Right atrium auricular region (tissue), 2 donors: Measurements from ENCODE around the gene TLDC2. TPM values are rescaled to one million over a fixed set of nuclear protein-coding genes. Genes with fewer than 3 reads are reported as not detected.

ENCODE experiments used
- DNase-seq: peaks from one replicate; pipeline ENCODE4 v3.0.0-alpha.2; 2019; ENCODE audit warnings: low spot score
- H3K27ac ChIP-seq, 2 donors: fragments of 200-600 bp; sonication (generic); 1 replicate in 1 of 2; 2 replicates in 1 of 2; pipeline ENCODE4 v1.5.1; 2016 to 2019
- H3K27me3 ChIP-seq, 2 donors: fragments of 200-600 bp; sonication (generic); one replicate each; pipeline versions ENCODE4 v1.5.1 to v1.6.0; 2017 to 2019
- H3K36me3 ChIP-seq: fragments of 200-600 bp; sonication (generic); one replicate; pipeline ENCODE4 v1.5.1; 2016
- H3K4me1 ChIP-seq, 2 donors: fragments of 200-600 bp; sonication (generic); one replicate each; pipeline versions ENCODE4 v1.5.1 to v1.6.0; 2017 to 2019
- H3K4me3 ChIP-seq, 2 donors: fragments of 200-600 bp; sonication (generic); 1 replicate in 1 of 2; 2 replicates in 1 of 2; pipeline ENCODE4 v1.5.1; 2017 to 2019; ENCODE audit warnings: mild to moderate bottlenecking in 1 of 2, moderate library complexity in 1 of 2
- H3K9me3 ChIP-seq, 2 donors: fragments of 200-600 bp; sonication (generic); one replicate each; pipeline ENCODE4 v1.5.1; 2019
- total RNA-seq, 2 donors: library from RNA; depleted of rRNA; stranded (reverse); fragments of >200 nt; gene quantifications; one replicate each; pipeline ENCODE4 v1.1.0, GENCODE V29; 2016
- TF ChIP-seq, protein P1 (sequence below), 2 donors: fragments of 200-600 bp; sonication (generic); IDR thresholded peaks; one replicate each; pipeline ENCODE4 v1.5.1; 2019; ENCODE audit warnings: antibody characterized with exemption in 2 of 2

The TLDC2 gene
- total RNA-seq, 2 donors from 2014 or later: 0.30 TPM; not detected in 1

DNA sequence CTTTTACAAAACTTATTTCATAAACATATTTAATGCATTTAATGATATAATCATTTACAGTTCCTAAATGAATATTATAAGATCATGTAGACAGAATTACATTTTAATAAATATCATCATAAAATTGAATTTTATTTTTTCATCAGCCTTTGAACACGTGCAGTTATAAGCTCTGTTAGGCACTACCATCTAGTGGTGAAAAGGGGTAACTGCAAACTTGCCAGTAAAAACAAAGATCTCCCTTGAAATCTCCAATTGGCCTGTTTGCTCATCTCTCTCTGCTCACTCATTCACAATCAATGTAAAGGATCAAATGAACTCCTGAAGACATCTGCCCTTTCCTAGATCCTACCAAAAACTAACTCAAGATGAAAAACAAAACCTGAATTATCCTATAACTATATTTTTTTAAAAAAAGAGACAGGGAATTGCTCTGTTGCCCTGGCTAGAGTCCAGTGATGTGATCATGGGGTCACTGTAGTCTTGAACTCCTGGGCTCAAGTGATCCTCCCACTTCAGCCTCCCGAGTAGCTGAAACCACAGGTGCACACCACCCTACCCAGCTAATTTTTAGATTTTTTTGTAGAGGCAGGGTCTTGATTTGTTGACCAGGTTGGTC lies 43.9 kb downstream of the TLDC2 start:
- Histone ChIP-seq H3K4me3 (no peak overlapping the region), H3K36me3 (peaks cover 90% of the 10 kb centered on the region), H3K4me1 (no peaks in the 10 kb centered on the region), H3K27ac (no peak overlapping the region), H3K9me3 (no peaks in the 10 kb centered on the region), H3K27me3 (no peaks in the 10 kb centered on the region)
- TF ChIP-seq, protein P1, sequence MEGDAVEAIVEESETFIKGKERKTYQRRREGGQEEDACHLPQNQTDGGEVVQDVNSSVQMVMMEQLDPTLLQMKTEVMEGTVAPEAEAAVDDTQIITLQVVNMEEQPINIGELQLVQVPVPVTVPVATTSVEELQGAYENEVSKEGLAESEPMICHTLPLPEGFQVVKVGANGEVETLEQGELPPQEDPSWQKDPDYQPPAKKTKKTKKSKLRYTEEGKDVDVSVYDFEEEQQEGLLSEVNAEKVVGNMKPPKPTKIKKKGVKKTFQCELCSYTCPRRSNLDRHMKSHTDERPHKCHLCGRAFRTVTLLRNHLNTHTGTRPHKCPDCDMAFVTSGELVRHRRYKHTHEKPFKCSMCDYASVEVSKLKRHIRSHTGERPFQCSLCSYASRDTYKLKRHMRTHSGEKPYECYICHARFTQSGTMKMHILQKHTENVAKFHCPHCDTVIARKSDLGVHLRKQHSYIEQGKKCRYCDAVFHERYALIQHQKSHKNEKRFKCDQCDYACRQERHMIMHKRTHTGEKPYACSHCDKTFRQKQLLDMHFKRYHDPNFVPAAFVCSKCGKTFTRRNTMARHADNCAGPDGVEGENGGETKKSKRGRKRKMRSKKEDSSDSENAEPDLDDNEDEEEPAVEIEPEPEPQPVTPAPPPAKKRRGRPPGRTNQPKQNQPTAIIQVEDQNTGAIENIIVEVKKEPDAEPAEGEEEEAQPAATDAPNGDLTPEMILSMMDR (IDR thresholded peaks at IDR 0.05): peak; percentile 77 to 86
- DNase-seq: no peak

DNA sequence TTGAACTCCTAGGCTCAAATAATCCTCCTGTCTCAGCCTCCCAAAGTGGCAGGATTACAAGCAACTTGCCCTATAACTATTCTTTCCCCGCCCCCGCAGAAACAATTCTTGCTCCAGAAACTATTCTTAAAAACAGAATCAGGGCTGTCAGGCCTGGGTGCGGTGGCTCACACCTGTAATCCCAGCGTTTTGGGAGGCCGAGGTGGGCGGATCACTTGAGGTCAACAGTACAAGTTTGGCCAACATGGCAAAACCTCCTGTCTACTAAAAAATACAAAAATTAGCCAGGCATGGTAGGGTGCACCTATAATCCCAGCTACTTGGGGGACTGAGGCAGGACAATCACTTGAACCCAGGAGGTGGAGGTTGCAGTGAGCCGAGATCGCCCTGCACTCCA lies 44.4 kb downstream of the TLDC2 start:
- TF ChIP-seq, protein P1 (IDR thresholded peaks at IDR 0.05): no peak
- no peaks in the 10 kb centered on the region for H3K9me3 ChIP-seq
- H3K4me1 ChIP-seq: no peaks in the 10 kb centered on the region
- no peaks in the 10 kb centered on the region for H3K27me3 ChIP-seq
- no peak for DNase-seq
- peaks cover 90% of the 10 kb centered on the region for H3K36me3 ChIP-seq
- no peak overlapping the region for H3K27ac ChIP-seq
- H3K4me3 ChIP-seq: no peak overlapping the region

DNA sequence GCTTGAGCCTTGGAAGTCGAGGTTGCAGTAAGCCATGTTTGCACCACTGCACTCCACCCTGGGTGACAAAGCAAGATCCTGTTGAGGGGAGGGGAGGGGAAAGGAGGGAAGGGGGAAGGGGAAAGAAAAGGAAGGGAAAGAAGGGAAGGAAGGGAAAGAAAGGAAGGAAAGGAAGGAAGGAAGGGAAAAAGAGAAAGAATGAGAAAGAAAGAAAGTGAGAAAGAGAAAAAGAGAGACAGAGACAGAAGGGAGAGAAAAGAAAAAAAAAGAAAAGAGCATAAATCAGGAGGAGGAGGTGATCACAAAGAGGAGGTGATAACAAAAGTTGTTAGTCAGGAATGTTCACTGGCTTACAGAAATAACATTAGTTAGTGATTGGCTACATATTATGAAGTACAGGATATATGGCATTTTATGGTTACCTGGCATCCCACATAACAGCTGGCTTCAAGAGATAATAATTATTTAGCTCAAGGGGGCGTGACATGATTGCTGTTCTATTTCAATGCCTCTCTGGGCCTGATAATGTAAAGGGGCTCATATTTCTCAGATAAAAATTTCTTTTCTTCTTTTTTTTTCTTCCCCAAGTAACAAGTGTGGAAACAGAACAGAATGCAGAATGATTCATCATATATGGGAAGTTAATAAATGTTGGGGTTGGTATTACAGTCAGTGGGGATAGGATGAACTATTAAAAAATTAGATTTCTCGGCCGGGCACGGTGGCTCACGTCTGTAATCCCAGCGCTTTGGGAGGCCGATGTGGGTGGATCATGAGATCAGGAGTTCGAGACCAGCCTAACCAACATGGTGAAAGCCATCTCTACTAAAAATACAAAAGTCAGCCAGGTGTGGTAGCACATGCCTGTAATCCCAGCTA lies 48.5 kb downstream of the TLDC2 start:
- no peaks in the 10 kb centered on the region for H3K9me3 ChIP-seq
- H3K4me1 ChIP-seq: no peaks in the 10 kb centered on the region
- peaks cover 91% of the 10 kb centered on the region for H3K36me3 ChIP-seq
- TF ChIP-seq, protein P1 (IDR thresholded peaks at IDR 0.05): no peak
- no peak overlapping the region for H3K4me3 ChIP-seq
- H3K27ac ChIP-seq: peak overlapping the region in 1 of 2 donors; percentile 36
- no peak for DNase-seq
- no peaks in the 10 kb centered on the region for H3K27me3 ChIP-seq

DNA sequence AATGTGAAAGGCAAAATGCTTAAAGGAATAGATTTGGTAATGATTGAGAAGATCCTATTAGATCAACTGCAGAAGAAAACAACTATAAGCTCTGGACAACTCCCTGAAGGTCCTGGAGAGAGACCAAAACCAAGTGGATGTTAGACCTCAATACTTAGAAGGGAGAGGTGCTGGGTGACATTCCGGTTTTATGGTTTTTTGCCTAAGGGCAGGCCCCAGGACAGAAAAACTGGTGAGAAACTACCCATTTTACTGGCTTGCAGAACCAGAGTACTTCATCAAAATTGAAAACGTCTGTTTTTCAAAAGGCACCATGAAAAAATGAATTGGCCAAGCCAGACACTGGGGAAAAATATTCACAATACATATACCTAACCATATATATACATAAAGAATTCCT lies 49.3 kb downstream of the TLDC2 start:
- peaks cover 96% of the 10 kb centered on the region for H3K36me3 ChIP-seq

DNA sequence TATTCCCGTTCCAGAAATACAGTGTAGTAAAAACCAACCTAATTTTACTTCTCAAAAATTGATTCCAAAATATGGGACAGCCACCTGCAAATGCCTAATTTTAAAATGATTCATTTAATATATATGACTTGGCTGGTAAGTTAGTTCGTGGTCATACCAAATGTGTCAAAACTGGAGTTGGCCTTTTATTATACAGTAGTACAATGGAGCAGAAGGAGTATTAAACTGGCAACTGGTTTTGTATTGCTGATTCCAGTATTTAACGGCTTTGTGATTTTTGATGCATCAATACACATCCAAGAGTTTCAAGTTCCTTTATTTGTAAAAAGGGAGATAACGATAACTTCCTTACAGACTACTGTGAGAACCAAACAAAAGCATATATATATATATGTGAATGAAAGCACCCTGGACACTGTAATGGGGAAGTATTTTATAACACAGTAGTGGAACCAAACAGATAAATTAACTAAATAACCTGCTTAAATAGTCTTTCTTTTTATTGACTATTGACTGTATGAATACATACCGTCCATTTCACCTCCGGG lies 50.8 kb downstream of the TLDC2 start:
- TF ChIP-seq, protein P1 (IDR thresholded peaks at IDR 0.05): no peak
- Histone ChIP-seq H3K36me3 (peaks cover 98% of the 10 kb centered on the region), H3K27me3 (no peaks in the 10 kb centered on the region), H3K27ac (no peak overlapping the region), H3K4me3 (no peak overlapping the region), H3K9me3 (no peaks in the 10 kb centered on the region), H3K4me1 (peaks cover 0 to 12% of the 10 kb centered on the region in 2 donors)
- DNase-seq: no peak

More for the DNA sequence above, 49.3 kb downstream of the TLDC2 start:
- Histone ChIP-seq H3K27me3 (no peaks in the 10 kb centered on the region), H3K9me3 (no peaks in the 10 kb centered on the region), H3K4me3 (no peak overlapping the region), H3K4me1 (no peaks in the 10 kb centered on the region), H3K27ac (no peak overlapping the region)
- no peak for DNase-seq
- TF ChIP-seq, protein P1 (IDR thresholded peaks at IDR 0.05): no peak
